IPS-15b (cell line): Measurements from ENCODE around the gene RAVER2.
"Not testable (repeated sequence)": the region's sequence is repeated elsewhere in the genome, so short reads cannot be mapped to it uniquely, and the experiment has no call there.

Source experiments
- H3K27me3 ChIP-seq: one replicate; pipeline ENCODE4 v1.6.1; 2013; ENCODE audit warnings: low read length; ENCODE audit not compliant: control insufficient read depth, insufficient read depth
- H3K36me3 ChIP-seq: one replicate; pipeline ENCODE4 v1.6.1; 2013; ENCODE audit warnings: low read length; ENCODE audit not compliant: control insufficient read depth, insufficient read depth
- H3K4me1 ChIP-seq: one replicate; pipeline ENCODE4 v1.6.1; 2013; ENCODE audit warnings: mild to moderate bottlenecking, low read length; ENCODE audit not compliant: control insufficient read depth, insufficient read depth
- H3K4me3 ChIP-seq: one replicate; pipeline ENCODE4 v1.5.1; 2013; ENCODE audit warnings: low read depth, low read length
- H3K9ac ChIP-seq: one replicate; pipeline ENCODE4 v1.6.1; 2013; ENCODE audit warnings: low read depth, mild to moderate bottlenecking, low read length
- H3K9me3 ChIP-seq: one replicate; pipeline ENCODE4 v1.6.1; 2013; ENCODE audit warnings: mild to moderate bottlenecking, low read length; ENCODE audit not compliant: control insufficient read depth, insufficient read depth

Gene RAVER2

DNA sequence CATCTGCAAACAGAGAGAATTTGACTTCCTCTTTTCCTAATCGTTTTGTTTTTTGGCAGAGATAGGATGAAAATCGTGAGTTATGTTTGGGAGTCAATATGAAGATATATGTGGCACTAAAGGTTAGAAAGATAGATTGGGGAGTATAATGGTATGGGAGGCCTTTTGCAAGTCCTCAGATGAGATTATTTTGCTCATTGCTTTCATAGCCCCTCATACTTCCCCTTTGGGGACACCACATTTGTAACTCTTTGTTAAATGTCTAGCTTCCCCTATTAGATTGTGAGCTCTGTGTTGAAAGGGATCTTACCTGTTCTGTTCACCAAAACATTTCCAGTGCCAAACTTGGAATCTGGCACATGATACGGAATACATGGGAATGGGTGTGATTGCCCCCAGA is 30.2 kb downstream of the RAVER2 start:
- H3K27me3 ChIP-seq = no peaks in the 10 kb centered on the region
- H3K36me3 ChIP-seq = no peaks in the 10 kb centered on the region
- no peak overlapping the region for H3K4me3 ChIP-seq
- H3K9me3 ChIP-seq = no peaks in the 10 kb centered on the region
- H3K9ac ChIP-seq = no peak overlapping the region
- no peaks in the 10 kb centered on the region for H3K4me1 ChIP-seq

GRCh38 chr1:64782044-64782443 is 37.2 kb downstream of the RAVER2 start:
- H3K27me3 ChIP-seq, H3K4me1 ChIP-seq, H3K9me3 ChIP-seq, H3K36me3 ChIP-seq, H3K9ac ChIP-seq, H3K4me3 ChIP-seq: not testable (repeated sequence)

DNA sequence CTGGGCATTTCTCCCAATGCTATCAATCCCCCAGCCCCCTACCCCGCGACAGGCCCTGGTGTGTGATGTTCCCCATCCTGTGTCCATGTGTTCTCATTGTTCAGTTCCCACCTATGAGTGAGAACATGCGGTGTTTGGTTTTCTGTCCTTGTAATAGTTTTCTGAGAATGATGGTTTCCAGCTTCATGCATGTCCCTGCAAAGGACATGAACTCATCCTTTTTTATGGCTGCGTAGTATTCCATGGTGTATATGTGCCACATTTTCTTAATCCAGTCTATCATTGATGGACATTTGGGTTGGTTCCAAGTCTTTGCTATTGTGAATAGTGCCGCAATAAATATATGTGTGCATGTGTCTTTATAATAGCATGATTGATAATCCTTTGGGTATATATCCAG is 38.0 kb downstream of the RAVER2 start:
- H3K4me1 ChIP-seq, H3K36me3 ChIP-seq, H3K27me3 ChIP-seq, H3K4me3 ChIP-seq, H3K9ac ChIP-seq, H3K9me3 ChIP-seq: not testable (repeated sequence)

GRCh38 chr1:64790832-64791487 is 46.1 kb downstream of the RAVER2 start:
- H3K36me3 ChIP-seq = peaks cover 4% of the 10 kb centered on the region
- no peaks in the 10 kb centered on the region for H3K27me3 ChIP-seq
- peaks cover 6% of the 10 kb centered on the region for H3K9me3 ChIP-seq
- H3K4me3 ChIP-seq = no peak overlapping the region
- H3K4me1 ChIP-seq = no peaks in the 10 kb centered on the region
- no peak overlapping the region for H3K9ac ChIP-seq

GRCh38 chr1:64798872-64799271 is 54.0 kb downstream of the RAVER2 start:
- Histone ChIP-seq H3K9me3 (no peaks in the 10 kb centered on the region), H3K9ac (no peak overlapping the region), H3K4me1 (no peaks in the 10 kb centered on the region), H3K36me3 (no peaks in the 10 kb centered on the region), H3K27me3 (no peaks in the 10 kb centered on the region), H3K4me3 (no peak overlapping the region)

- no peaks in the 10 kb centered on the region for H3K27me3 ChIP-seq
- H3K4me1 ChIP-seq = no peaks in the 10 kb centered on the region
- no peaks in the 10 kb centered on the region for H3K36me3 ChIP-seq
- H3K4me3 ChIP-seq = no peak overlapping the region
- H3K9me3 ChIP-seq = no peaks in the 10 kb centered on the region
- H3K9ac ChIP-seq = no peak overlapping the region
Observed at GRCh38 chr1:64801851-64802523, 57.1 kb downstream of the RAVER2 start.

GRCh38 chr1:64809309-64809708 is 64.4 kb downstream of the RAVER2 start:
- no peaks in the 10 kb centered on the region for H3K4me1 ChIP-seq
- H3K27me3 ChIP-seq = no peaks in the 10 kb centered on the region
- no peaks in the 10 kb centered on the region for H3K36me3 ChIP-seq
- H3K9me3 ChIP-seq = no peaks in the 10 kb centered on the region
- no peak overlapping the region for H3K4me3 ChIP-seq
- no peak overlapping the region for H3K9ac ChIP-seq

- H3K36me3 ChIP-seq = no peaks in the 10 kb centered on the region
- no peak overlapping the region for H3K9ac ChIP-seq
- H3K4me3 ChIP-seq = no peak overlapping the region
- no peaks in the 10 kb centered on the region for H3K4me1 ChIP-seq
- H3K9me3 ChIP-seq = no peaks in the 10 kb centered on the region
- H3K27me3 ChIP-seq = no peaks in the 10 kb centered on the region
Observed at GRCh38 chr1:64810001-64810400, 65.1 kb downstream of the RAVER2 start.

GRCh38 chr1:64811131-64811530 is 66.3 kb downstream of the RAVER2 start:
- H3K9ac ChIP-seq = no peak overlapping the region
- H3K4me1 ChIP-seq = no peaks in the 10 kb centered on the region
- H3K9me3 ChIP-seq = no peaks in the 10 kb centered on the region
- no peaks in the 10 kb centered on the region for H3K36me3 ChIP-seq
- H3K27me3 ChIP-seq = no peaks in the 10 kb centered on the region
- no peak overlapping the region for H3K4me3 ChIP-seq

GRCh38 chr1:64814427-64814826 is 69.6 kb downstream of the RAVER2 start:
- no peaks in the 10 kb centered on the region for H3K9me3 ChIP-seq
- no peaks in the 10 kb centered on the region for H3K36me3 ChIP-seq
- no peak overlapping the region for H3K9ac ChIP-seq
- H3K4me1 ChIP-seq = no peaks in the 10 kb centered on the region
- no peak overlapping the region for H3K4me3 ChIP-seq
- no peaks in the 10 kb centered on the region for H3K27me3 ChIP-seq

GRCh38 chr1:64817364-64817763 is 72.5 kb downstream of the RAVER2 start:
- not testable (repeated sequence) for H3K9me3 ChIP-seq, H3K9ac ChIP-seq, H3K4me3 ChIP-seq, H3K4me1 ChIP-seq, H3K27me3 ChIP-seq, H3K36me3 ChIP-seq

DNA sequence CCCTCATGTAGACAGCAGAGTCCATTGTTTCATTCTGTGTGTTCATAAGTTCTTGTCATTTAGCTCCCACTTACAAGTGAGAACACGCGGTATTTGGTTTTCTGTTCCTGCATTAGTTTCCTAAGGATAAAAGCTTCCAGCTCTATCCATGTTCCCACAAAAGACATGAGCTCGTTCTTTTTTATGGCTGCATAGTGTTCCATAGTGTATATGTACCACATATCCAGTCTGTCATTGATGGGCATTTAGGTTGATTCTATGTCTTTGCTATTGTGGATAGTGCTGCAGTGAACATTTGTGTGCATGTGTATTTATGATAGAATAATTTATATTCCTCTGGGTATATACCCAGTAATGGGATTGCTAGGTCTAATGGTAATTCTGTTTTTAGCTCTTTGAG is 75.7 kb downstream of the RAVER2 start:
- not testable (repeated sequence) for H3K4me1 ChIP-seq, H3K9me3 ChIP-seq, H3K9ac ChIP-seq, H3K36me3 ChIP-seq, H3K4me3 ChIP-seq, H3K27me3 ChIP-seq
